ENCODE data around the gene AQP2. TPM values are rescaled to one million over a fixed set of nuclear protein-coding genes. Genes with fewer than 3 reads are reported as not detected.

AQP2 gene
- total and polyA plus RNA-seq, 2 experiments from 2014 or later, result 0.07 TPM; not detected in 1

- no peak overlapping the region for H3K27ac ChIP-seq (ENCODE audit: low read depth)
- DNase-seq (ENCODE audit: low spot score) (no peak), ATAC-seq (no peak)
- H3K36me3 Mint-ChIP-seq (ENCODE audit: low read depth), result no peaks in the 10 kb centered on the region
- no peaks in the 10 kb centered on the region for H3K36me3 ChIP-seq (ENCODE audit: insufficient read depth)
- H3K9me2 ChIP-seq (ENCODE audit: insufficient read depth), result no peaks in the 10 kb centered on the region
- H2AFZ ChIP-seq, result no peak overlapping the region
- no peaks in the 10 kb centered on the region for H4K20me1 ChIP-seq (replicated peaks; ENCODE audit: insufficient read depth)
- no peaks in the 10 kb centered on the region for H3K9me3 Mint-ChIP-seq
- no peak overlapping the region for H3K4me3 ChIP-seq
- peaks cover 8% of the 10 kb centered on the region for H3K27me3 Mint-ChIP-seq (ENCODE audit: insufficient read depth, low read depth, poor library complexity)
- peaks cover 4% of the 10 kb centered on the region; the same call in 1 of the 2 replicates for H3F3A ChIP-seq (replicated peaks; ENCODE audit: low read depth)
- H3K27ac Mint-ChIP-seq, result no peak overlapping the region
- H3K4me3 Mint-ChIP-seq, result no peak overlapping the region
- no peaks in the 10 kb centered on the region for H3K79me2 ChIP-seq (replicated peaks; ENCODE audit: insufficient read depth)
- peaks cover 6% of the 10 kb centered on the region; the same call in 2 of the 3 replicates for H3K4me1 Mint-ChIP-seq
- H3K4me2 ChIP-seq, result no peak overlapping the region
- no peaks in the 10 kb centered on the region for H3K4me1 ChIP-seq (ENCODE audit: insufficient read depth)
- no peaks in the 10 kb centered on the region for H3K27me3 ChIP-seq (ENCODE audit: insufficient read depth)
- TF ChIP-seq POLR2AphosphoS5 (IDR thresholded peaks at IDR 0.05; ENCODE audit: low read depth) (no peak), ZNF331 (CRISPR knock-in tag; IDR thresholded peaks at IDR 0.05; ENCODE audit: low read depth) (no peak), CTCF (conservative IDR thresholded peaks at IDR 0.05; ENCODE audit: low read depth in 2 of 2) (no peak), JUNB (IDR thresholded peaks at IDR 0.05; ENCODE audit: unreplicated experiment) (no peak), ZNF114 (CRISPR knock-in tag; IDR thresholded peaks at IDR 0.05) (no peak), STAT1 (IDR thresholded peaks at IDR 0.05; ENCODE audit: unreplicated experiment) (no peak), EZH2 (IDR thresholded peaks at IDR 0.05; ENCODE audit: low read depth, unreplicated experiment) (no peak)
- TF ChIP-seq, protein P1, sequence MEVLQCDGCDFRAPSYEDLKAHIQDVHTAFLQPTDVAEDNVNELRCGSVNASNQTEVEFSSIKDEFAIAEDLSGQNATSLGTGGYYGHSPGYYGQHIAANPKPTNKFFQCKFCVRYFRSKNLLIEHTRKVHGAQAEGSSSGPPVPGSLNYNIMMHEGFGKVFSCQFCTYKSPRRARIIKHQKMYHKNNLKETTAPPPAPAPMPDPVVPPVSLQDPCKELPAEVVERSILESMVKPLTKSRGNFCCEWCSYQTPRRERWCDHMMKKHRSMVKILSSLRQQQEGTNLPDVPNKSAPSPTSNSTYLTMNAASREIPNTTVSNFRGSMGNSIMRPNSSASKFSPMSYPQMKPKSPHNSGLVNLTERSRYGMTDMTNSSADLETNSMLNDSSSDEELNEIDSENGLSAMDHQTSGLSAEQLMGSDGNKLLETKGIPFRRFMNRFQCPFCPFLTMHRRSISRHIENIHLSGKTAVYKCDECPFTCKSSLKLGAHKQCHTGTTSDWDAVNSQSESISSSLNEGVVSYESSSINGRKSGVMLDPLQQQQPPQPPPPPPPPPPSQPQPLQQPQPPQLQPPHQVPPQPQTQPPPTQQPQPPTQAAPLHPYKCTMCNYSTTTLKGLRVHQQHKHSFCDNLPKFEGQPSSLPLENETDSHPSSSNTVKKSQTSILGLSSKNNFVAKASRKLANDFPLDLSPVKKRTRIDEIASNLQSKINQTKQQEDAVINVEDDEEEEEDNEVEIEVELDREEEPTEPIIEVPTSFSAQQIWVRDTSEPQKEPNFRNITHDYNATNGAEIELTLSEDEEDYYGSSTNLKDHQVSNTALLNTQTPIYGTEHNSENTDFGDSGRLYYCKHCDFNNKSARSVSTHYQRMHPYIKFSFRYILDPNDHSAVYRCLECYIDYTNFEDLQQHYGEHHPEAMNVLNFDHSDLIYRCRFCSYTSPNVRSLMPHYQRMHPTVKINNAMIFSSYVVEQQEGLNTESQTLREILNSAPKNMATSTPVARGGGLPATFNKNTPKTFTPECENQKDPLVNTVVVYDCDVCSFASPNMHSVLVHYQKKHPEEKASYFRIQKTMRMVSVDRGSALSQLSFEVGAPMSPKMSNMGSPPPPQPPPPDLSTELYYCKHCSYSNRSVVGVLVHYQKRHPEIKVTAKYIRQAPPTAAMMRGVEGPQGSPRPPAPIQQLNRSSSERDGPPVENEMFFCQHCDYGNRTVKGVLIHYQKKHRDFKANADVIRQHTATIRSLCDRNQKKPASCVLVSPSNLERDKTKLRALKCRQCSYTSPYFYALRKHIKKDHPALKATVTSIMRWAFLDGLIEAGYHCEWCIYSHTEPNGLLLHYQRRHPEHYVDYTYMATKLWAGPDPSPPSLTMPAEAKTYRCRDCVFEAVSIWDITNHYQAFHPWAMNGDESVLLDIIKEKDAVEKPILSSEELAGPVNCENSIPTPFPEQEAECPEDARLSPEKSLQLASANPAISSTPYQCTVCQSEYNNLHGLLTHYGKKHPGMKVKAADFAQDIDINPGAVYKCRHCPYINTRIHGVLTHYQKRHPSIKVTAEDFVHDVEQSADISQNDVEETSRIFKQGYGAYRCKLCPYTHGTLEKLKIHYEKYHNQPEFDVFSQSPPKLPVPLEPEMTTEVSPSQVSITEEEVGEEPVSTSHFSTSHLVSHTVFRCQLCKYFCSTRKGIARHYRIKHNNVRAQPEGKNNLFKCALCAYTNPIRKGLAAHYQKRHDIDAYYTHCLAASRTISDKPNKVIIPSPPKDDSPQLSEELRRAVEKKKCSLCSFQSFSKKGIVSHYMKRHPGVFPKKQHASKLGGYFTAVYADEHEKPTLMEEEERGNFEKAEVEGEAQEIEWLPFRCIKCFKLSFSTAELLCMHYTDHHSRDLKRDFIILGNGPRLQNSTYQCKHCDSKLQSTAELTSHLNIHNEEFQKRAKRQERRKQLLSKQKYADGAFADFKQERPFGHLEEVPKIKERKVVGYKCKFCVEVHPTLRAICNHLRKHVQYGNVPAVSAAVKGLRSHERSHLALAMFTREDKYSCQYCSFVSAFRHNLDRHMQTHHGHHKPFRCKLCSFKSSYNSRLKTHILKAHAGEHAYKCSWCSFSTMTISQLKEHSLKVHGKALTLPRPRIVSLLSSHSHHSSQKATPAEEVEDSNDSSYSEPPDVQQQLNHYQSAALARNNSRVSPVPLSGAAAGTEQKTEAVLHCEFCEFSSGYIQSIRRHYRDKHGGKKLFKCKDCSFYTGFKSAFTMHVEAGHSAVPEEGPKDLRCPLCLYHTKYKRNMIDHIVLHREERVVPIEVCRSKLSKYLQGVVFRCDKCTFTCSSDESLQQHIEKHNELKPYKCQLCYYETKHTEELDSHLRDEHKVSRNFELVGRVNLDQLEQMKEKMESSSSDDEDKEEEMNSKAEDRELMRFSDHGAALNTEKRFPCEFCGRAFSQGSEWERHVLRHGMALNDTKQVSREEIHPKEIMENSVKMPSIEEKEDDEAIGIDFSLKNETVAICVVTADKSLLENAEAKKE (CRISPR knock-in tag; IDR thresholded peaks at IDR 0.05), result no peak
- TF ChIP-seq, protein P2, sequence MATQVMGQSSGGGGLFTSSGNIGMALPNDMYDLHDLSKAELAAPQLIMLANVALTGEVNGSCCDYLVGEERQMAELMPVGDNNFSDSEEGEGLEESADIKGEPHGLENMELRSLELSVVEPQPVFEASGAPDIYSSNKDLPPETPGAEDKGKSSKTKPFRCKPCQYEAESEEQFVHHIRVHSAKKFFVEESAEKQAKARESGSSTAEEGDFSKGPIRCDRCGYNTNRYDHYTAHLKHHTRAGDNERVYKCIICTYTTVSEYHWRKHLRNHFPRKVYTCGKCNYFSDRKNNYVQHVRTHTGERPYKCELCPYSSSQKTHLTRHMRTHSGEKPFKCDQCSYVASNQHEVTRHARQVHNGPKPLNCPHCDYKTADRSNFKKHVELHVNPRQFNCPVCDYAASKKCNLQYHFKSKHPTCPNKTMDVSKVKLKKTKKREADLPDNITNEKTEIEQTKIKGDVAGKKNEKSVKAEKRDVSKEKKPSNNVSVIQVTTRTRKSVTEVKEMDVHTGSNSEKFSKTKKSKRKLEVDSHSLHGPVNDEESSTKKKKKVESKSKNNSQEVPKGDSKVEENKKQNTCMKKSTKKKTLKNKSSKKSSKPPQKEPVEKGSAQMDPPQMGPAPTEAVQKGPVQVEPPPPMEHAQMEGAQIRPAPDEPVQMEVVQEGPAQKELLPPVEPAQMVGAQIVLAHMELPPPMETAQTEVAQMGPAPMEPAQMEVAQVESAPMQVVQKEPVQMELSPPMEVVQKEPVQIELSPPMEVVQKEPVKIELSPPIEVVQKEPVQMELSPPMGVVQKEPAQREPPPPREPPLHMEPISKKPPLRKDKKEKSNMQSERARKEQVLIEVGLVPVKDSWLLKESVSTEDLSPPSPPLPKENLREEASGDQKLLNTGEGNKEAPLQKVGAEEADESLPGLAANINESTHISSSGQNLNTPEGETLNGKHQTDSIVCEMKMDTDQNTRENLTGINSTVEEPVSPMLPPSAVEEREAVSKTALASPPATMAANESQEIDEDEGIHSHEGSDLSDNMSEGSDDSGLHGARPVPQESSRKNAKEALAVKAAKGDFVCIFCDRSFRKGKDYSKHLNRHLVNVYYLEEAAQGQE (IDR thresholded peaks at IDR 0.05; ENCODE audit: unreplicated experiment), result no peak
Observed at GRCh38 chr12:49917788-49918173, 32.8 kb upstream of the AQP2 start.

Measured in GM23338 (cell line).